Putamen (tissue), 1 donor: Measurements from ENCODE around the gene KIF16B.
"Not testable (repeated sequence)": the region's sequence is repeated elsewhere in the genome, so short reads cannot be mapped to it uniquely, and the experiment has no call there.

Experiments
- DNase-seq: peaks from one replicate; pipeline ENCODE4 v3.0.0-alpha.2; 2016; ENCODE audit warnings: low spot score

Gene KIF16B

GRCh38 chr20:16589623-16590022 is 16.4 kb upstream of the KIF16B start:
- DNase-seq, result no peak

- DNase-seq, result no peak
Measured at GRCh38 chr20:16588241-16588640, 15.0 kb upstream of the KIF16B start.

- no peak for DNase-seq
Measured at GRCh38 chr20:16587066-16587465, 13.8 kb upstream of the KIF16B start.

GRCh38 chr20:16583474-16583873 is 10.2 kb upstream of the KIF16B start:
- no peak for DNase-seq

GRCh38 chr20:16581241-16581640 is 8.0 kb upstream of the KIF16B start:
- no peak for DNase-seq

GRCh38 chr20:16580620-16581019 is 7.4 kb upstream of the KIF16B start:
- no peak for DNase-seq

- DNase-seq, result no peak
Measured at GRCh38 chr20:16580147-16580546, 6.9 kb upstream of the KIF16B start.

GRCh38 chr20:16576219-16576618 is 3.0 kb upstream of the KIF16B start:
- no peak for DNase-seq

- DNase-seq, result no peak
Measured at GRCh38 chr20:16575390-16576140, 2.3 kb upstream of the KIF16B start.

- DNase-seq, result peak; percentile 87
Measured at GRCh38 chr20:16574656-16575355, 1.6 kb upstream of the KIF16B start.

GRCh38 chr20:16571333-16571732 is 1.9 kb downstream of the KIF16B start:
- DNase-seq, result no peak

GRCh38 chr20:16569246-16570153 is 3.7 kb downstream of the KIF16B start:
- no peak for DNase-seq

- DNase-seq, result no peak
Measured at GRCh38 chr20:16566080-16566479, 7.2 kb downstream of the KIF16B start.

GRCh38 chr20:16564079-16564478 is 9.2 kb downstream of the KIF16B start:
- not testable (repeated sequence) for DNase-seq

- DNase-seq, result no peak
Measured at GRCh38 chr20:16563066-16563806, 10.0 kb downstream of the KIF16B start.

GRCh38 chr20:16562259-16562658 is 11.0 kb downstream of the KIF16B start:
- DNase-seq, result no peak

- no peak for DNase-seq
Measured at GRCh38 chr20:16560661-16561060, 12.6 kb downstream of the KIF16B start.

- no peak for DNase-seq
Measured at GRCh38 chr20:16560216-16560615, 13.0 kb downstream of the KIF16B start.

- DNase-seq, result no peak
Measured at GRCh38 chr20:16556301-16556700, 16.9 kb downstream of the KIF16B start.

- no peak for DNase-seq
Measured at GRCh38 chr20:16555754-16556153, 17.5 kb downstream of the KIF16B start.

GRCh38 chr20:16554766-16555543 is 18.3 kb downstream of the KIF16B start:
- no peak for DNase-seq
